Measurements from ENCODE around the gene TMPRSS12.
"Not testable (repeated sequence)": the region's sequence is repeated elsewhere in the genome, so short reads cannot be mapped to it uniquely, and the experiment has no call there.

The TMPRSS12 gene

GRCh38 chr12:50927356-50927755, 84.6 kb downstream of the TMPRSS12 start:
- no peak for DNase-seq

GRCh38 chr12:50927766-50928224, 85.1 kb downstream of the TMPRSS12 start:
- DNase-seq: no peak

GRCh38 chr12:50928392-50928791, 85.7 kb downstream of the TMPRSS12 start:
- DNase-seq: no peak

GRCh38 chr12:50929831-50930230, 87.1 kb downstream of the TMPRSS12 start:
- DNase-seq: no peak

GRCh38 chr12:50930477-50930876, 87.8 kb downstream of the TMPRSS12 start:
- DNase-seq: not testable (repeated sequence)

- no peak for DNase-seq
These were observed 90.1 kb downstream of the TMPRSS12 start for GRCh38 chr12:50932787-50933280.

- no peak for DNase-seq
These were observed 90.9 kb downstream of the TMPRSS12 start for GRCh38 chr12:50933459-50934124.

GRCh38 chr12:50934371-50934851, 91.7 kb downstream of the TMPRSS12 start:
- no peak for DNase-seq

GRCh38 chr12:50934981-50935807, 92.5 kb downstream of the TMPRSS12 start:
- no peak for DNase-seq

GRCh38 chr12:50936821-50937530, 94.2 kb downstream of the TMPRSS12 start:
- DNase-seq: no peak
